Vagina (tissue), 2 donors: ENCODE data around the gene YOD1. TPM values are rescaled to one million over a fixed set of nuclear protein-coding genes. Genes with fewer than 3 reads are reported as not detected.
A peak's percentile ranks its signal among the peaks of the same experiment; 100 is the strongest.

Experiments used
- DNase-seq, 2 donors: peaks; one replicate each; pipeline ENCODE4 v3.0.0-alpha.2; 2017; ENCODE audit errors: extremely low spot score in 2 of 2
- H3K27ac ChIP-seq: fragments of 200-600 bp; sonication (generic); one replicate; pipeline ENCODE4 v1.5.1; 2019
- H3K27me3 ChIP-seq: fragments of 200-600 bp; sonication (generic); one replicate; pipeline ENCODE4 v1.5.1; 2019
- H3K36me3 ChIP-seq, 2 donors: fragments of 200-600 bp; sonication (generic); one replicate each; pipeline ENCODE4 v1.5.1; 2017 to 2019
- H3K4me1 ChIP-seq: fragments of 200-600 bp; sonication (generic); one replicate; pipeline ENCODE4 v1.5.1; 2019
- H3K4me3 ChIP-seq, 2 donors: fragments of 200-600 bp; sonication (generic); 1 replicate in 1 of 2; 2 replicates in 1 of 2; pipeline ENCODE4 v1.5.1; 2016 to 2019
- H3K9me3 ChIP-seq: fragments of 200-600 bp; sonication (generic); one replicate; pipeline ENCODE4 v1.5.1; 2019
- CTCF ChIP-seq, 3 experiments: fragments of 450-650 bp in 2 of 3; fragments of 200-600 bp in 1 of 3; sonication (generic) in 1 of 3; IDR thresholded peaks; one replicate each; pipeline ENCODE4 v1.5.1; 2017 to 2019; ENCODE audit warnings: antibody characterized with exemption in 3 of 3, mild to moderate bottlenecking in 2 of 3, moderate library complexity in 2 of 3
- POLR2A ChIP-seq, 2 donors: fragments of 450-650 bp; IDR thresholded peaks; one replicate each; pipeline ENCODE4 v1.6.1; 2017; ENCODE audit warnings: antibody characterized with exemption in 2 of 2, mild to moderate bottlenecking in 2 of 2, moderate library complexity in 2 of 2
- POLR2AphosphoS5 ChIP-seq, 2 donors: sonication (generic); formaldehyde crosslinking; IDR thresholded peaks; one replicate each; pipeline ENCODE4 v1.9.0; 2017; ENCODE audit warnings: antibody characterized with exemption in 2 of 2, mild to moderate bottlenecking in 2 of 2, low read depth in 1 of 2; ENCODE audit not compliant: insufficient read depth in 1 of 2
- intact Hi-C: fragments of 100-400 bp; cut with DNase I; formaldehyde crosslinking; loops from one replicate; pipeline ENCODE4 v1.15.1; 2023
- total RNA-seq: library from RNA; depleted of rRNA; stranded (reverse); fragments of >200 nt; gene quantifications from one replicate; pipeline ENCODE4 v1.2.3, GENCODE V29; 2016

Gene YOD1
- total RNA-seq, 1 donor from 2014 or later, result 25.3 TPM

DNA sequence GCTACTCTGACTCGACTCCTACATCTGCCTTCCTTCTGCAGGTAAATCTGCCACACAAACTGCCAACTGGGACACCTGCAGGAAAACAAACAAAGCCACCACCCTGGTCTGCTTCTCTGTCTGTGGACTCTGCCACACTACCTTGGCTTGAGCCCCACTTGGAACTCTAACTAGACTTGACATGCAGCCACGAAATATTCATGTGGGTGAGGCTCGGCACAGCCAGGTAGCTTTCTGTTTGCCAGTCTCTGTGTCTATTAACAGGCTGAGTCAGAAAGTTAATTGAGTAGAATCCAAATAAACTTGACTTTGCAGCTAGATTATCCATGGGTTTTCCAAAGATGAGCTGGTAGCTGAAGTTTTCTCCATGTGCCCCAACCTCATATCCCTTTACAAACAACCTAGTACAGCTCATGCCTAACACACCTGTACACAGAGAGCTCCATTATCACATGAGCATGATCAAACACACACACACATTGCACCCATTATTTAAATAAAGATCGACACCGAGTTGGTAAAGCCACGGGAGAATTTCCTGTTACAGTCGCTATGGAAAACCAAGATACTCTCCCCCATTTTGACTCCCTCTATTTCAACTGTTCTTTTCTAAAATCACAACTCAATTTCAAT, 19.3 kb downstream of the YOD1 start:
- Histone ChIP-seq H3K9me3 (no peaks in the 10 kb centered on the region), H3K27ac (peak overlapping the region; percentile 64), H3K4me3 (peak overlapping the region in 1 of 2 donors; percentile 38), H3K27me3 (no peaks in the 10 kb centered on the region), H3K36me3 (no peaks in the 10 kb centered on the region), H3K4me1 (peaks cover 4% of the 10 kb centered on the region)
- intact Hi-C loops, result no loop called here
- DNase-seq, result no peak
- peak in 1 of 2 donors; percentile 65 for TF ChIP-seq POLR2AphosphoS5 (IDR thresholded peaks at IDR 0.05; ENCODE audit: insufficient read depth in 1 of 2, low read depth in 1 of 2)
- no peak for TF ChIP-seq POLR2A (IDR thresholded peaks at IDR 0.05)
- TF ChIP-seq CTCF (IDR thresholded peaks at IDR 0.05), result no peak

DNA sequence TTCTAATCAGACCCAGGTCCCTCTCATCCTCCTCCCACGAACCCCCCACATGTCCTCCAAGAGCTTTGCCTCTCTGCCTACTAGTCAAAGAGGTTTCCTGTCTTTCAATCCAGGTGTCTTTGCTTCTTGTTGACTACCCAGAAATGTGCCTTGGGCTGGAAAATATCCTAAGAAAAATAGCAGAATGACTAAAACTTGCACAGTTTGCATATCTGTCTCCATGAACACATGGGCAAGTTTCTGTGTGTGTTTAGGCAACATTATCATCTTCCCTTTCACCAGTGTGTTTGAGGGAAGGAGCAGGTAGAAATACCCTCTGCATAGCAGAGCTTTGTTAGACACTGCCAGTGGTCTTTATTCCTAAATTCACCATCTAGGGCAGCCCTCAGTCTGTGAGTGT, 20.0 kb downstream of the YOD1 start:
- DNase-seq, result no peak
- Histone ChIP-seq H3K36me3 (no peaks in the 10 kb centered on the region), H3K4me1 (peaks cover 11% of the 10 kb centered on the region), H3K27ac (peak overlapping the region; percentile 64), H3K9me3 (no peaks in the 10 kb centered on the region), H3K27me3 (no peaks in the 10 kb centered on the region), H3K4me3 (peak overlapping the region in 1 of 2 donors; percentile 38)
- intact Hi-C loops, result no loop called here
- no peak for TF ChIP-seq POLR2A (IDR thresholded peaks at IDR 0.05)
- no peak for TF ChIP-seq POLR2AphosphoS5 (IDR thresholded peaks at IDR 0.05; ENCODE audit: insufficient read depth in 1 of 2, low read depth in 1 of 2)
- no peak for TF ChIP-seq CTCF (IDR thresholded peaks at IDR 0.05)

GRCh38 chr1:207030522-207031009, 20.4 kb downstream of the YOD1 start:
- no peak for TF ChIP-seq POLR2AphosphoS5 (IDR thresholded peaks at IDR 0.05; ENCODE audit: insufficient read depth in 1 of 2, low read depth in 1 of 2)
- no peak for TF ChIP-seq POLR2A (IDR thresholded peaks at IDR 0.05)
- TF ChIP-seq CTCF (IDR thresholded peaks at IDR 0.05), result no peak
- H3K36me3 ChIP-seq, result no peaks in the 10 kb centered on the region
- no peak for DNase-seq
- peaks cover 16% of the 10 kb centered on the region for H3K4me1 ChIP-seq
- intact Hi-C loops, result no loop called here
- H3K4me3 ChIP-seq, result peak overlapping the region in 1 of 2 donors; percentile 38
- no peaks in the 10 kb centered on the region for H3K9me3 ChIP-seq
- H3K27ac ChIP-seq, result peak overlapping the region; percentile 64
- H3K27me3 ChIP-seq, result no peaks in the 10 kb centered on the region

GRCh38 chr1:207029701-207030521, 21.1 kb downstream of the YOD1 start:
- no peak for DNase-seq
- Histone ChIP-seq H3K27ac (peak overlapping the region; percentile 64), H3K4me1 (peaks cover 22% of the 10 kb centered on the region), H3K27me3 (no peaks in the 10 kb centered on the region), H3K4me3 (peak overlapping the region in 1 of 2 donors; percentile 38), H3K36me3 (no peaks in the 10 kb centered on the region), H3K9me3 (no peaks in the 10 kb centered on the region)
- TF ChIP-seq CTCF (IDR thresholded peaks at IDR 0.05) (no peak), POLR2AphosphoS5 (IDR thresholded peaks at IDR 0.05; ENCODE audit: insufficient read depth in 1 of 2, low read depth in 1 of 2) (no peak), POLR2A (IDR thresholded peaks at IDR 0.05) (no peak)
- intact Hi-C loops, result no loop called here
